ENCODE results near the gene MNAT1.
"Not testable (repeated sequence)": the region's sequence is repeated elsewhere in the genome, so short reads cannot be mapped to it uniquely, and the experiment has no call there.

The MNAT1 gene

DNA sequence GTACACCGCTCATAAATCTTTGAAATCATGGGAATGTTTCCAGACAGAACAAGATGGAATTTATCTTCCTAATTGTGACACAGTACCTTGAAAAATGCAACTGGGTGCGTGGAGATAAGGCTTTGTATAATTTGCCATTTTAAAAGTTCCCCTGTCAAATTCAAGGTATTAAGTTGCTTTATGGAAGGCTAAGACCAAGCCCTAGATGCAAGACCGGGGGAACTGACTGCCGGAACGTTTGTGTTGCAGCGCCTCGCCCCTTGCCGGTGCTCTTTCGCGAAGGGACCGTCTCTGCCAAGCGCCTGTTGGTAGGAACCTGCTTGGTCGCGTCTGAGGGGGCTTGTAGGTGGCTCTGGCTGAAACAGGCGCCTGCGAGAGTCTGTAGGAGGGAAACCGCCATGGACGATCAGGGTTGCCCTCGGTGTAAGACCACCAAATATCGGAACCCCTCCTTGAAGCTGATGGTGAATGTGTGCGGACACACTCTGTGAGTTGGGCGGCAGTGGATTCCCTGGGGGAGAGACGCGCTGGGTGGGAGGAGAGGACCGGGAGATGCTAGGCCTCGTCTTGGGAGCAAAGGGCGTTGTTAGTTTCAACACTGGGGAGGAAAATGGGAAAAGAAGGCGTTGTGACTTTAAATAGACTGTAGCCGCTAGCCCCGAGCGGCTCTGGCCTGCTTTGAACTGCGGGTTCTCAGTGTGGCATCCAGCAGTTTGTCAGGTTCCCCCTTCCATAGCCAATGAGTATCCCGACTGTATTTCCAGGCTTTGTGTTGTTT lies at the start of gene MNAT1:
MNAT1 (plus strand) TSS at position 297 of the 778 bp plus-strand sequence; CDS start at position 399, 102 bp downstream.
- peak; percentile 79 for DNase-seq

DNA sequence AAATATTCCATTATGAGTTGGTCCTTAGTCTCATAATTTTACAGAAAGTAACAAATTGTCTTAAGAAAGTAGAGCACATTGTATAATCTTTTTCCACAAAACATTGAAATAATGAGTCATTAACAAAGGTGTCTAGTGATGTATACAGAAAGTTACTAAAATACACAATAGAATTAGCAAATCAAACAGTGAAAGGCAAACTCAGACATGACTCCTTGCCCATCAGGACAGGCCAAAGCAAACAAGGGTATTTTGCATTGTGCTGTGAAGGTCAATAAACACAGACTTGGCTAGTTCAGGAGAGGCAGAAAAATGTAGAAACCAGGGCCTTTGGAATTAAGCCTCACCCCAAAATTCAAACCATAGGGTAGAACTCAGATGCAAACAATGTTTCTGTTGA lies 47.7 kb upstream of the MNAT1 start:
- DNase-seq: no peak

DNA sequence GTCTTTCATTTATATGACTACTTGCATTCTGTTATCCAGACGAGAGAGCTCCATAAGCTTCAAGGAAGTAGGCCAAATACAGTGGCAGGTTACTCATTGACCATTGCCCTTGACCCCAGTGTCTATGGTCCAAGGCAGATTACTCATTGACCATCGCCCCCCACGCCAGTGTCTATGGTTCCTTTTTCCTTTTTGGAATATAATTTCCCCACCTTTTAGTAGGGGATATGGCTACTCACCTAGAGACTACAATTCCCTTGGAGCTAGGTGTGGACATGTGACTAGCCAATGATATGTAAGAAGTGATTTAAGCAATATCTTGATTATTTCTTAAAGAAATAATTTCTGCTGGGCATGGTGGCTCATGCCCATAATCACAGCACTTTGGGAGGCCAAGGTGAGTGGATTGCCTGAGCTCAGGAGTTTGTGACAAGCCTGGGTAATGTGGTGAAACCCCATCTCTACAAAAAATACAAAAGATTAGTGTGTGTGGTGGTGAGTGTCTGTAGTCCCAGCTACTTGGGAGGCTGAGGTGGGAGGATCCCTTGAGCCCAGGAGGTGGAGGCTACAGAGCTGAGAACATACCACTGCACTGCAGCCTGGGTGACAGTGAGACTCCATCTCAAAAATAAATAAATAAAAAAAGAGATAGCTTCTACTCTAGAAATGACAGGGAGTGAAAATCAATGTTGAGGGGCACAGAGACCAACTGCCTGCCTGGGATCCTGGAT lies 43.0 kb upstream of the MNAT1 start:
- DNase-seq: no peak

DNA sequence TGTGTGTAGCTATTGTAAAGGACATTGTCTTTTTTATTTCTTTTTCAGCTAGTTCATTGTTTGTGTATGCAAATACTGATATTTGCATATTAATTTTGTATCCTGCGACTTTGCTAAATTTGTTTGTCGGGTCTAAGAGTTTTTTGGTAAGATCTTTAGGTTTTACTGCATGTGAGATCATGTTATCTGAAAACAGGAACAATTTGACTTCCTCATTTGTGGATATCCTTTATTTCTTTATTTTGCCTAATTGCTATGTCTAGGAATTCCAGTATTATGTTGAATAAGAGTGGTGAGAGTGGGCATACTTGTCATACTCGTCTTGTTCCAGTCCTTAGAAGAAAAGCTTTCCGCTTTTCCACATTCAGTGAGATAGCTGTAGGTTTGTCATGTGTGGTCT lies 39.2 kb upstream of the MNAT1 start:
- DNase-seq: no peak

DNA sequence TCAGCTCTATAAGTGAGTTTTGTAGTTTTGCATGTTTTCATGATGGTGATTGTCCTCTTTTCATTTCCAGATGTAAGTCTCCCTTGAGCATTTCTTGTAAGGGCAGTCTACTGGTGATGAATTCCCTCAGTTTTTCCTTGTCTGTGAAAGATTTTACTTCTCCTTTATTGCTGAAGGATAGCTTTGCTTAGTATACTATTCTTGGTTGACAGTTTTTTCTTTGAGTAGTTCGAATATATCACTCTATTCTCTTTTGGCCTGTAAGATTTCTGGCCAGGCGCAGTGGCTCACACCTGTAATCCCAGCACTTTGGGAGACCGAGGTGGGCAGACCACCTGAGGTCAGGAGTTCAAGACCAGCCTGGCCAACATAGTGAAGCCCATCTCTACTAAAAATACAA lies 34.0 kb upstream of the MNAT1 start:
- DNase-seq: no peak

DNA sequence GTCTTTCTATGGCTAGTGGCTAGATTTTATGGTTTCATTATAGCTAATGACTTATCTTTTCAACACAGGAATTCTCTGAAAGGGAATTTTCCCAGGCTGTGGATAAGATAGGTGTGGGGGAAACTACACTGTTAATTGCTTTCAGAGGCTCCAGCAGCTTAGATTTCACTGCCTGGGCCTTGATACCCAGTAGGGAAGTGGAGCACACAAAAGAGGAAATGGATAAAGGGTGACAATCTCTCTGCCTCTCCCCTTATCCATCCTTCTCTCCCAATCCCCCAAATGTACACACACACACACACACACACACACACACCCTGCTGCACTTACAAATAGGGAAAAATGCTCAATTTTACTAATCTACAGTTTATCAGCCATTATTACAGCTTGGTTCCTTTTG lies 29.5 kb upstream of the MNAT1 start:
- no peak for DNase-seq

DNA sequence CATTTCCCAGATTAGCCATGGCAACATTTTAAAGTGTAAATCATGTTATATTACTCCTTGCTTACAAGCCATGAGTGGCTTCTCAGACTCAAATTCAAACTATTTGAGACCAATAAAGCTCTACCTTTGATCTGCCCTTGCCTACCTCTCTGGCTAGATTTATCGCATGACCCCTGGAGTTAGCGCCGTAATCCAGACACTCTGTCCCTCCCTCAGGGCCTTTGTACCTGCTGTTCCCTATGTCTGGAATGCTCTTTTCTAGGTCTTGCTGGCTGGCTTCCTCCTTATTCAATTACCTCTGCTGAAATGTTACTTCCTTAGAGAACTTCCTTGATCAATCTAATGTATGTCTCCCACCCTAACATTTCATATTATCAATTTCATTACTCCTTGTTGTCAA lies 26.7 kb upstream of the MNAT1 start:
- DNase-seq: no peak

DNA sequence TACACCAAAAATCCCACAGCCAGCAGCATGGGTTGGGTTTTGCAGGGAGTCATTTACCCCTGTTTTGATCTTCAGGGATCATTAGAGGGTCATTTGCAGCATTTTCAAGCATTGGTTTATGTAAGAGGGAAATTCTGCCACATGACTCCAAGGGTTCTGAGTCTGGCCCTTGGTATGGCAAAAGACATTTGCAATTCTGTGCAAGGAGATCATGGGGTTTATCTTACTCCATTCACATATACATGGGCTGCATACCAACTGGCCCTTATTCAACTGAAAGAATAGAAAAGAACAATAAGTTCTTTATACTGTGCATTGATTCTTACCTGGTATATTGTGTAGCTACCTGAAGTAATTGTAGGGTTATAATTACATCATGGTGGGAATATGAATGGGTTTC lies 24.1 kb upstream of the MNAT1 start:
- no peak for DNase-seq

DNA sequence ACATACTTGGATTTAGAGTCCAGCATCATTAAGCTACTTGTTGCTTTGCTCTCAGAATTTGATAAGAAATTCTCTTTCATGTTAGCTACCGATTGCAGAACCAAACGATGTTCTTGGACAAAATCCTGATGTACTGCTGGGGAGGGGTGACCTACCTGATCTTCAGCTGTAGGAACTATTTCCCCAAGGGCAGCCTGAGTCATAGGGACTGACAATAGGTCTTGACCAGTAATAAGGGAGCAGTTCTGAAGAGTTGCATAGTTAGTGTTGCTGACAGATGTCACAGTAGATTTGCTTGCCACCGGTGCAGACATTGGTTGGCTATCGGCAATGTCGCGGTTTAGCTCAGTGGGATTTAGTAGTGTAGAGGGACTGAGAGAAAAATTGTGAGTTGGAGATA lies 21.0 kb upstream of the MNAT1 start:
- no peak for DNase-seq

DNA sequence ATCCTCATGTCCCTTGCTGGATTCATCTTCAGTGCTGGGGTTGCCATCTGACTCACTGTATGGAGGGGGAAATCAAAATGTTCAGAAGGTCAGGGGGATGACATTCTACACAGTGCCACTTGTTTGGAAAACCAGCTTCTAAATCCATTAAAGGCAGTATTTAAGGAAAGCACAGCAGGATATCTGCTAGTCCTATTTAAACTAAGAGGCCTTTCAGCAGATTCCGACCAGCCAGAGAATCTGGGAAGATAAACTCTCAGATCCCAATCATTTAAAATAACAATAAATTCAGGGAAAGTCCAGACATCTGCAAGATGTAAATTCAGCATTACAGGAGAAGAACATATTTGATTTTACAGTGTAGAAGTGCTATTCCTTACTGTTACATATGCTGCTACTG lies 14.2 kb upstream of the MNAT1 start:
- no peak for DNase-seq

DNA sequence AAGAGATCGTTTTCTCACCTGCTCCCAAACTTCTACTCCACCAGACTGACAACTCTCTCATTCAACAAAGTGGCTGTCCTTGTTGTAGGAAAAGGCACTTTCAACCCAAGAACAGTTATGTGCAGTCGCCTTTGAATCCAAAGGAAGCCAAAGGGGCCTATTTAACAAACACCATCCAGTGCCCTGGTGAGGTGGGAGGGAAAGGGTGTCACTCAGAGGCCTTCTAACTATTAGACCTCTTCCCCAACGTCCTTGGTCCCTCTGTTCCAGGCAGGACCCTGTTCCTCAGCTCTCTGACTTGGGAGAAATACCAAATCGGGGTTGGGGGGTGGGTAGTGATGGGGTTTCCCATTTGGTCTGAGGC lies 13.6 kb upstream of the MNAT1 start:
- no peak for DNase-seq

DNA sequence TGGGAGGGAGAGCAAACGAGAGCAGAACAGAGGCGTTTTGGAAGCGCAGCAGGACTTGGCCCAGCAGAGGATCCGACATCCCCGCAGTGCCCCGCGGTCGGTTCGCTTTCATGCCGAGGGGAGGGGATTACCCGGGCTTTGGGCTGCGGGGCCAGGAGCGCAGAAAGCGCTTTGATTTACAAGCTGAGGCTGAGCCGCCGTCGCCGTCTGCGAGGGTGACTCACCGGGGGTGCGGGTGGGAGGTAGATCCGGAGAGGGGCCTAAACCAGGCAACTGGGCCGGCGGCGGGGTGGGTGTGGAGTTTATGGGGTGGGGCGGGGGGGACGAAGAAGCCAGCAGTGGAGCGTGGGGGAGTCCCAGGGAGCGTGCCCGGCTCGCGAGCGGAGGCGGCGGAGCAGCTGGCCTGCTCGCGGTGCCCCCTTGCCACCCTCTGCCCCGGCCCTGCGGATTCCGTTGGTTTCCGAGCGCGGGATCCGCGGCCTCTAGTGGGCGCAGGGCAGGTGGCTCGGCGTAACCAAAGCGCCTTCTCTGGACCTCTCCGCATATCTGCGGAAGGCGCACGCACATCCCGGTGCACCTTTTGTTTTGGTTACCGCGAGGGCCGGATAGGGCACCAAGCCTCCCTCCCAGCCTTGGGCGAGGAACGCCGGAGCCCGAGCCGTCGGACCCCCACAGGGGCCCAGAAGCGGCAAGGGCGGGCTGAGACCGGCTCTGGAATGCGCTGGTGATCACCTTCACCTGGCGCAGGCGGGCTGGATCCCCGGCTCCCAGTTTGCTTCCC lies 13.0 kb upstream of the MNAT1 start:
- DNase-seq: peak; percentile 70

DNA sequence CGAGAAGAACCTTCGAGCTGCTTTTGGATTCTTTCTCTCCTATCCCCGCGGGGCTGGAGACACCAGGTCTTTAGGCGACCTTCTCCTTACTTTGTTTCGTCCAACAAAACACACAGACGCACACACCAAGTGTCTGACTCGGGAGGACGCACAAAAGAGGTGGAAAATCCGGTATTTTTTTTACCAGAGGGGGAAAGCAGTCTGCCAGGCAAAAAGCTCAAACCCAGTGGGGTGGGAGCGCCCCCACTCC lies 12.5 kb upstream of the MNAT1 start:
- DNase-seq: no peak

DNA sequence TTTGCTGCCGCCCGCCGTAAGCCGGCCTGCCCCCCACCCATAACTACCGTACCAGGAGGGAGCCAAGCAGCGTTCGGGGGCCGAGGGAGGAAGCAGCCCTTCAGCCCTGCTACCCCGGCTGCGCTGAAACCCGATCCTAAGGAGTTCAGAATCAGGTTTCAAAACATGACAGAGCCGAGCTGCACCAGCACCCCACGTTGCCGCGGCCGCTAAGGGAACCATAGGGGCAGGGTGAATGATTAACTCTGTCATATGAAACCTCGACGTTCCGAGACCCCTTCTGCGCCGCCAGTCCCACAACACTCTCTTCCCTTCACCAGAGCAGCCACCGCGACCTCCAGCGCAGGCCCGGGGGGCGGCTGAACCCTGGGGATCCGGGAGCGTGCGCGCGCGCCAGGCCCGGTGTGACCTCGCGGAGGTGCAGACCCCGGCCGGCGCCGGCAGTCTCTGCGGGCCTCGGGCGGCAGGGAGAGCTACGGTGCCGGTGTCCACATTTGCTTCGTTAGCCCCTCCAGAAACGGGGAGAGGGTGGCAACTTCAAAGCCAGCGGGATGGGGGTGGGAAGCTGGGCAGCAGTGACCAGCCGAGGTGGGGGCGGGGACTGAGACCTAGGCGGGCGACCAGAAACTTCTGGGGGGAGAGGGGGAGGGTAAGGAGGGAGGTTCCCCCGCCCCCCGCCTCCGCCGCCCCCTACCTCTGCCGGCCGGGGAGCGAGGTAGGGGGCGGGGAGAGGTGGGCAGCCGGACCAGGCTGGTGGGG lies 12.0 kb upstream of the MNAT1 start:
- peak; percentile 60 for DNase-seq

DNA sequence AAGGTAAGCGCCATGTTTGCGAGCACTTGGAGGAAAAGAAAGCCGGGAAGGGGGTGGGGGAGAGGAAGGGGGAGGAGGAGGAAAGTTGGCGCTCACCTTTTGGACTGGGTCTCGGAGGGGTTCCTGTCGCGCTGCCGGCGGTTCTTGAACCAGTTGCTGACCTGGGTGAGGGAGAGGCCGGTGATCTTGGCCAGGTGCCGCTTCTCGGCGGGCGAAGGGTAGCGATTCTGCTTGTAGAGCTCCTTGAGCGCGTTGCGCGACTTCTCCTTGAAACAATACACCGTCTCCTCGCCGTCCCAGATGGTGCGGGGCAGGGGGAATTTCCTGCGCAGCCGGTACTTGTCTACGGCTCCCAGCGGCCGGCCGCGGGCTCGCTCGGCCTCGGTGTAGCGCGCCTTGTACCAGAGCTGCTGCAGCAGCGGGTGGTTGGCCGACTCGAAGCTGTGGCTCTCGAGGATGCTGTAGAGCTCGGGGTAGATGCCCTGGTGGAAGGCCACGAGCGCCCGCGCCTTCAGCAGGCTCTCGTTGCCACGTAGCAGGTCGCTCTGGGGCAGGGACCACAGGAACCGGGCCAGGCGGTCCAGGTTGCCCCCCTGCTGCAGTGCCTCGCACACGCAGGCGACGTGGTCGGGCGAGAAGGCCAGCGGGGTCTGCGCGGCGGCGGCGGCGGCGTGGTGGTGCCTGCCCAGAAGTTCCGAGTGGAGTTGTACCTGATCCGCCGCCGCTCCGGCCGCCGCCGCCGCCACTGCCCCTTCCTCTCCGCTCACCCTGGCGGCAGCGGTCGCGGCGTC lies 11.2 kb upstream of the MNAT1 start:
- peak; percentile 56 for DNase-seq

DNA sequence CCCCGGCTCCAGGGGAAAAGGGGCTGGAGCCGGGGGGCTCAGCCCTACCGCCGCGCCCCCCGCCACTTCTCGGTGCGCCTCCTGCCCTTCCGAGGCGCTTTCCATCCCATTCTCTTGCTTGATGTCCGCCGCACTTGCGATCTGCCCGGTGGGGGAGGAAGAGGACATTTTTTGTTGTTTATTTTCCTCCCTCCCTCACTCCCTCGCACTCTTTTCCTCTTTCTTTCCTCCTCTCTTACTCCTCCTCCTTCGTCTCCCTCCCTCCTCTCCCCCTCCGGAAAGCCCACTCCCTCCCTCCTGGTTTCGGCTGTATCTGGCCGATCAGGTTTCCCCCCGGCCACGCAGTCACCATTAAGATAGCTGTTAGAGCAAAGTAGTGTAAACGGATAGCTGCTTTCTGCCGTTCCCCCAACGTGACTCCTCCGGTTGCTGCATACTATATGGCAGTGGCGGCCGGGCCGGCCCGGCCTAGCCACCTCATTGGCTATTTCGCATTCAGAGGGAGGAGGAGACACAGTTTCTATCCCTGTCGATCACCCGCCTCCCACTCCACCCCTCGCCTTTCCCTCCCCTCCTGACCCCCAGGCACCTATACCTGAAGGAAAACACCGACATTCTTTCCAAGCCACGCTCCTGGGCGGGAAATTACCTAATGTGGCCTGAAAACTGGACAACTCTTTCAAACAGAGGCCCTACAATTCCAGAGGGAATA lies 10.5 kb upstream of the MNAT1 start, which contains the start of gene SIX4:
SIX4 (minus strand) TSS at position 445 of the 712 bp plus-strand sequence; CDS start at position 168, 277 bp downstream.
- DNase-seq: peak; percentile 85

DNA sequence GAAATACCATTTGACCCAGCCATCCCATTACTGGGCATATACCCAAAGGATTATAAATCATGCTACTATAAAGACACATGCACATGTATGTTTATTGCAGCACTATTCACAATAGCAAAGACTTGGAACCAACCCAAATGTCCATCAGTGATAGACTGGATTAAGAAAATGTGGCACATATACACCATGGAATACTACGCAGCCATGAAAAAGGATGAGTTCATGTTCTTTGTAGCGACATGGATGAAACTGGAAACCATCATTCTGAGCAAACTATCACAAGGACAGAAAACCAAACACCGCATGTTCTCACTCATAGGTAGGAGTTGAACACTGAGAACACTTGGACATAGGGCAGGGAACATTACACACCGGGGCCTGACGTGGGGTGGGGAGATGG lies 3.3 kb upstream of the MNAT1 start:
- DNase-seq: not testable (repeated sequence)

DNA sequence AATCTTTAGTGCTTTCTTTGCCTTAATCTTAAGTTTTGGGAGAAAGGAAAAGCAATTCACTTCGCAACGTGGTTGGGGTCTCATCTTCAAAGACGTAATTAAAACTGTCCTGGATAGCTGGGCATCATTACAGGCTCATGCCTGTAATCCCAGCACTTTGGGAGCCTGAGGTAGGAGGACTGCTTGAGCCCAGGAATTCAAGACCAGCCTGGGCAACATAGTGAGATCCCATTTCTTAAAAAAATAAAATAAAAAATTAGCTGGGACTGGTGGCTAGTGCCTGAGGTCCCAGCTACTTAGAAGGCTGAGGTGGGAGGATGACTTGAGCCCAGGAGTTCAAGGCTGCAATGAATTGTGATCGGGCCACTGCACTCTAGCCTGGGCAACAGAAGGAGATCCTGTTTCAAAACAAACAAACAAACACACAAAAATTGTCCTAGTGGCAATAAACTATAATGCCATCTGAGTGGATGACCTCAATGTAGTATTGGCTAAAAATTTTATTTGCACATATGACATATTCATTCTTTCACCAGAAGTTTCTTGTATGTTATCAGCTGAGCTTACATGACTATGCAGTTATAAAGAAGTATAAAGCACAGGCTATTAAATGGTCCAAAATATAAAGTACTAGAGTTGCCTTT lies 1.6 kb upstream of the MNAT1 start:
- no peak for DNase-seq

DNA sequence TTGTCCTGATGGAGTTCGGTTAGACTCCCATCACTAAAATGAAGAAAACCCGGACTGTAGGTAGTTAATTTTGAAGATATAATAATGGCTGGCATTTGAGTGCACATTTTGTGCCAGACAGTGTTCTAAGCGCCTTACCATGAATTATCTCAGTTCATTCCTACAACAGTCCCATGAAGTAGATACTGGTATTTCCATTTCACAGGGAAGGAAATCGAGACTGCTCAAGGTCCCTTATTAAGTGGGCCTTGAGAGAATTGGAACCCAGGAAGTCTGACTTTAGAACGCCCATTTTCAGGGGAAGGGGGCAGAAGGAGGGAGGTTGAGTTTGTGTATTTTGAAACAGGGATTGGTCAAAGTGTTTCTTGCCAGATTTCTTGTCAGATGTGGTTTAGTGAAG lies 855 bp downstream of the MNAT1 start:
- no peak for DNase-seq

DNA sequence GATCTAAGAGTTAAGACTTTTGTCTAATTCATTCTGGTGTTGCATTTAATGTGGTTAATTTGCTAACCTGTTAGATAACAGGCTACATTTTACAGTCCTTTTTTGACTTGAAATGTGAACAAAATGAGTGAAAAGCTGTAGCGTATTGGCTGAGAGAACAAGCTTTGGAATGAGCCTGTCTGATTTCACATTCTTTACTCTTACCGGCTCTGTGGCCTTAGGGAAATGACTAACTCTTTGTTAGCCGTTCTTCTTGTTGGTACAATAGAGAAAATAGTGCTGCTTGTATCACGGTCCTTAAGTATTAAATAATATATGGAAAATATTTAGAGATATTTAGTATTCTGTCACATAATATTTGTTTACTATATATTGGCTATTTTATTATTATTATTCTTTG lies 1.9 kb downstream of the MNAT1 start:
- peak; percentile 76 for DNase-seq

DNA sequence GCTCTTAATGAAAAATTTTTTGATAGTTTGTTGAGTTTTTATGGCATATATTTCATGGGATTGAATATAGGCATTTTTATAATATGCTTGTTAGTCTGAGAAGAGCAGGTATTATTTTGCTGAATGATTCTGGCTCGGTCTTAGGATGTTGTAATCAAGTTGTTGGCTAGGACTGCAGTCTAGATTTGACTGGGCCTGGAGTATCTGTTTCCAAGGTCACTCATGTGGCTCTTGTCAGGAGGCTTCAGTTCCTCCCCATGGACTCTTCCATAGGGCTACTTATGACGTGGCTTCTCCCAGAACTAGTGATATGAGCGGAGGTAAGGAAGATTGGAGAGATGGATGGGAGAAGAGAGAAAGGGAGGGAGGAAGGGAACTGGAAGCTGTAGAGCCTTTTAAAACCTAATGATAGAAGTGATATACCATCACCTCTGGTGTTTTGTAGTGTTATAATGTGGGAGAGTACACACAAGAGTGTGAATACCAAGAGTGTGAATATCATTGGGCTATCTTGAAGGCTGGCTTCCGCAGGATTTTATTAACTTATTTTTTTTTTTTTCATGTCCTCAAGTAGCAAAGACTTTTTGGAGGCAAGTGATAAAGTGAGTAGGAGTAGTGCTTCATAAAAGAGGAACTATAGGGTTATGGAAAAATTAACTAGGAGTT lies 4.4 kb downstream of the MNAT1 start:
- no peak for DNase-seq
